ENCODE measurements around the gene ASB15.
"Not testable (repeated sequence)": the region's sequence is repeated elsewhere in the genome, so short reads cannot be mapped to it uniquely, and the experiment has no call there.

ASB15 gene

DNA sequence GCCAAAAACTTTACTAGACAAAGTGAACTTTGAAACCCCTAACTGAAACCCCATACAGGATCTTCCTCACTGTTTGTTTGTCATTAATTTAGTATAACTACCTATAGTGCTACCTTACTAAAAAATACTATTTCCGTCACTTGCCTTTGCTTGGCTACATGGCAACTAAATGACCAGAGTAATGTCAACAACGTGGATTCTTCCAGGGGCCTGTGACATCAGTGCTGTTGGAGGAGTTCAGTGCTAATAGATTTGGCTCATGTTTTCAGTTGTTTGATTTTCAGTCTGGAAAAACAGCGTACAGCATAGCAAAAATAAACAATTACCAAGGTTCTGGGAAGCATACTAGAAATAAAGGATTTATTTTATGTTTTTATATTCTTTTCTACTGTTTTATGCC, 3.0 kb upstream of the ASB15 start:
- no peak for DNase-seq (ENCODE audit: low read depth)

DNA sequence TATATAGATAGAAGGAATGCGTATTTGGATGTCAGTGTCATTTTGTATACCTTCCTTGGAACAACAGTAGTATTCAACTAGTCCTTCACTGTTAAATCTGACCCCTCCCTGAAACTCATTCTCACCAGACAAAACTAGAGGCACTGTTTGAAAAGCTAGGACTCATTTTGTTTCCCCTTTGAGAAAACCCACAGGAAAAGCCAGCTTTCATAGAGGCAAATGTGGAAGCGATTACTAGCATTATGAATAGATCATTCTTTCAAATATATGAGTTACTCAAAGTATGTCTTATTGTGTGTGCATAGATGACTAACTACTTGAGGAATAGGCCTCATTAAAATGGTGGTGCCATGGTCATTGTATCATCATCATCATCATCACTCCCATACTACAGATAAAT, 1.9 kb upstream of the ASB15 start:
- no peak for DNase-seq (ENCODE audit: low read depth)

DNA sequence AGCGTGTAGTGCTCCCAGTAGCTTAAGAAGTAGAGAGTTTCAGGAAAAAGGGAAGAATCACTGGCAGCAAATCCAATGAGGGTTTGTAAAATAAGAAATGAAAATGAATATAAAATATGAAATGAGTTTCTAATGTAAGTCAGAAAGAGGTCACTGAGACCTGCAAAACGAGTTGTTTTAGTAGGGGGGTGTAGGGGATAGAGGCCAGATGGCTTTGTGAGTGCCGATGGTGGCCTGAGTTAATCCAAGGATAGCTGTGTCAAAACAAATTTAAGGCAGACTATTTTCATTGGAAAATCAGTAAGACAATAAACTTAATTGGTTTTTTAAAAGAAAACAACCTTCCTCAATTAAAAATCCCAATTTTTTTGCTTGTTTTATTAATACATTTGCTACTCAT, 745 bp upstream of the ASB15 start:
- no peak for DNase-seq (ENCODE audit: low read depth)

- DNase-seq (ENCODE audit: low read depth): no peak
Measured at GRCh38 chr7:123602648-123603047, 1.0 kb downstream of the ASB15 start.

DNA sequence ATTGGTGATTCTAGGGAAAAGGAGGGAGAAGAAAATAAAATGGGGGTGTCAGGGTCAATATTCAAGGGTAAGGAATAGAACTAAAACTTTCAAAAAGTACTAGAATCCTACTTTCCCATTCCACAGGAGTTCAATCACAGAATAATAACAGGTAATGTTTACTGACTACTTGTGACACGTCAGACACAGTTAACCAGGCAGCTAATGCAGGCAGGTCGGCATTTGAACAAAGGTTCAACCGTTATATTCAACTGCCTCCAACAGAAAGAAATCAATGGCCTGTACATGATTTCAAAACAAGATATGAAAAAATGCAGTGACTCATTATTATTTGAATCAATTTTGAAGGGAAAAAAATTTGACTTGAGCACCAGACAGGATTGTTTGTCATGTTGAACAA, 3.1 kb downstream of the ASB15 start:
- DNase-seq (ENCODE audit: low read depth): no peak

- no peak for DNase-seq (ENCODE audit: low read depth)
Measured at GRCh38 chr7:123607423-123607975, 5.9 kb downstream of the ASB15 start.

DNA sequence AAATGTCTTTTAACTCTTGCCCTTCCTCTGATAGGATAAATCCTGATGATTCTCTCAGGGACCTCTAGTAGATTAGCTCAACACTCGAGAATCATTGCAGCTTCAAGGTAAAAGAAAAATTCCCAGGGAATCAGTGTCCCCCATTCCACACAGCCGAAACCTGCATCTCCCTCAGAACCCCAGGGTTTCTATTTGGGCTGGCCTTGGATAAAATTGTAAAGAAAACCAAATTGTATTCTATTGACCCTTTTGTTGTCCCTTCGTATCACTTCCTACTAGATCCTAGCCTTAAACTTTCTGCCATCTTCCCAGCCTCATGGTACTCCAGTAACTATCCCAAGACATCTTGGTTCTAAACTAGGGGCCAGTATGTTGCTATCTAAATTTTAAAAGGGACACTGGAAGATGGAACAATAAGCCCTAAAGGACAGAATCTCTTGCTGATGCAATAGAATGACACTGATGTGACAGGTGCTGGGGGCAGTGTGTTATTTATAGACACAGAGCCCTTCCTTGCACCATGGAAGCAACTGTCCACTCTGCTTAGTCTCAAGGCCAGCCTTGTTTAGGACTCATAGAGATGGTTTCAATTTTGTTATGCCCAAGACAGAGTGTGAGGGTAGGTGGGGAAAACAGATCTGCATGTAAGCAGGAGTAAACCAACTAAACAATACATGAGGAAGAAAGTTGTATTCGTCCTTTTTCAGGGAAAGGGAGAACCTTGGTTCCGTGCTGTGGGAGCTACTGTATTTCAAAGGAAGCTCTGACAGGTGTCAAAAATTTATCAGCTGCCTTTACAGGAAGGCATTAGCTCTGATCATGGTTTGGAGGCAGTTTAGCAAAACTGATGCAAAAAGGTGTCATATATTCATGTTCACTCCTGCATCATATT, 7.6 kb downstream of the ASB15 start:
- DNase-seq (ENCODE audit: low read depth): no peak

DNA sequence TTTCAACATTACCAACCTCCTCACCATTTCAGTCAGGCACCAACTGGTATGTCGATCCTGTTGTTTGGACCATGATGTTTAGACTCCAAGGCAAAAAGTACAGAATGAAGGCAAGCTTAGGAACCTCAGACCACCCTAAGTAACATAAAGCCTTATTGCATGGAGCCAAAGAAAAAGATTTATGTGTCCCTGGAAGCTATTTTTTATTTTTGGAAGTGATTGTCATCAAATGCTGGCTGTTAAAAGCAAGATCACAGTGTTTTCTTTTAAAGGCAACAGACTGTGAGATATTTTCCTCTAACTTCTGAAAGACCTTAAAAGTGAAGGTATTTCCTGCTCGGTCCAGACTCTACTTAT, 8.2 kb downstream of the ASB15 start:
- no peak for DNase-seq (ENCODE audit: low read depth)

DNA sequence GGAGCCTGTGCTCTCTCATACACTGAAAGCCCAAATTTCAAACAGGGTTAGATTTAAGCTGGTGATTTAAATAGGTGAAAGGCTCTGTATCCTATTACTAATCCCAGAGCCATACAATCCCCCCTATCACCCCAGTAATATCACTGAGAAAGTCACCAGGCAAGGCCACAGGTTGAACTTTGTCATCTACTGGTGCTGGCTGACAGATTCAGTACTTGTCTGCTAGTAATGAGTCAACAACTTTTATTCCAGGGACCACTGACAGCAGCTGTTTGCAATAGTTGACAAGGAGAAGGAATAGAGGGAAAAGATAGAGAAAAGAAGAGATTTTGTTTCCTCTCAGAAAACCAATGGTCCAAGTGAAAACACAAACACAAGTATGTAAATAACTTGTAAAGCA, 10.4 kb downstream of the ASB15 start:
- DNase-seq (ENCODE audit: low read depth): no peak

- DNase-seq (ENCODE audit: low read depth): peak; percentile 52
Measured at GRCh38 chr7:123615344-123615743, 13.7 kb downstream of the ASB15 start.

GRCh38 chr7:123616223-123616622, 14.6 kb downstream of the ASB15 start:
- DNase-seq (ENCODE audit: low read depth): peak; percentile 27

GRCh38 chr7:123621707-123622106, 20.1 kb downstream of the ASB15 start:
- no peak for DNase-seq (ENCODE audit: low read depth)

- no peak for DNase-seq (ENCODE audit: low read depth)
Measured at GRCh38 chr7:123622660-123623386, 21.2 kb downstream of the ASB15 start.

- no peak for DNase-seq (ENCODE audit: low read depth)
Measured at GRCh38 chr7:123624527-123625183, 23.0 kb downstream of the ASB15 start.

DNA sequence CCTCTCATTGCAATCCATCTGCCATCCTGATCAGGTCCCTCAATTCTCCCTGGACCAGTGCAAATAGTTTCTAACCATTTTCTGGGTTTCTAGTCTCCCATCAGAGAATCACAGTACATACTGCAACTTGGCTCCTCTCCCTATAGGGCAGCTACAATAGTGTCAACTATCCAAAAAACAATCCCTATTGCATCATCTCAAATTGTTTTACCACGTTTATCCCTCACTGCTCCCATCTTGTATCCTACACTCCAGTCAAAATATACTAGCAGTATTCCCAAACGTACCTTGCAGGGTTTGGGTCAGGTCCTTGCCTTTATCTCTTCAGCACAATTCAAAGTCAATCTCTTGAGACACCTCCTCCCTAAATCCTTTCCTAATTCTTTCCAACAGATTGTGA, 23.6 kb downstream of the ASB15 start:
- no peak for DNase-seq (ENCODE audit: low read depth)

GRCh38 chr7:123627851-123628250, 26.2 kb downstream of the ASB15 start:
- DNase-seq (ENCODE audit: low read depth): no peak

- DNase-seq (ENCODE audit: low read depth): no peak
Measured at GRCh38 chr7:123628829-123629228, 27.2 kb downstream of the ASB15 start.

- no peak for DNase-seq (ENCODE audit: low read depth)
Measured at GRCh38 chr7:123629281-123629680, 27.7 kb downstream of the ASB15 start.

DNA sequence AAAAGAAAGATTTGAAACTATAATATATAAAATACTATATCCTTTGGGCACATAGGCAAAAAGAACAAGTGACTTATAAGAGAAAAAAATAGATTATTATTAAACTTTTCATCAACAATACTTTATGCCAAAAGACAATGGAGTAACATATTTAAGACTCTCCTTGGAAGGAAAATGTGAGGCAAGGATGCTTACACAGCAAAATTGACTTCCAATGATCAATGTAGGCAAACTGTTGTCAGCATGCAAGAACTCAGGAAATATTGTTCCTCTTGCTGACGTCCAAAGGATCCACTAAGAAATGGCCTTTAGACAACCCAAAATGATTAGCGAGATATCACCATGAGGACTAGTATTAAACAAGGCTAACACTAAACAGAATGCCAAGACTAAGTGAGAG, 31.2 kb downstream of the ASB15 start:
- DNase-seq (ENCODE audit: low read depth): no peak

GRCh38 chr7:123633553-123633952, 31.9 kb downstream of the ASB15 start:
- peak; percentile 66 for DNase-seq (ENCODE audit: low read depth)

GRCh38 chr7:123634011-123634573, 32.5 kb downstream of the ASB15 start:
- not testable (repeated sequence) for DNase-seq (ENCODE audit: low read depth)

Measured in non-pigmented ciliary epithelial cell (primary cell).